GM19193 (cell line): ENCODE measurements around the gene MMP14.

Source experiments
- POLR2A ChIP-seq: IDR thresholded peaks from 4 replicates; pipeline ENCODE4 v1.6.1; 2011; ENCODE audit not compliant: insufficient read depth, insufficient read length; ENCODE audit errors: extremely low read depth

Gene MMP14

DNA sequence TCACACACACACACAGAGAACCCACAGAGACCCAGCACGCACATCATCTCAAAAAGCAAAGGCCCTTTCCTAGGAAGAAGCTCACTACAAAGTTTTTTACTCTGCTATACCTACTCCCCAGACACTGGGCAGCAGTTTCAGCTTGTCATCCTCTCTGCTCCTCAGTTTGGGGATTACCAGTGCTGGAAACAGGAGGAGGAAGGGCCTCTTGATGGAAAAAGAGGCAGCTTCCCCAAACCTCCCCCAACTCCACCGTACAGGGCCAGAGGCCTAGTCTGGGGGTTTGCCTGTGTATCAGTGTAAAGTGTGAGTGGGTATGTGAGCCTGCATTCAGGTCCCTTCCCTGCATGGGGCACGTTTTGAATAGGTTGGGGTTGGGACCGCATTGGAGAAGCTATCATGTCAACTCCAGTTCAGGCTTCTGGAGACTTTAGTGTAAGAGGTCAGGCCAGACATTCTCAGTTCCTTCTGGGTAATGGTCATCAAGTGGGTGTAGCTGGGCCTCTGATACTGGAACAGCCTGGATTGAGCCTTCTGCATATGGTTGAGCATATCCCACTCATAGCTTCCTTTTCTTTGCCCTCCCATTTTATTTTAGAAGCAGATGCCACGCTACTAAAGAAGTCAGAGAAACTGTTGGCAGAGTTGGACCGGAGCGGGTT is 47.8 kb downstream of the MMP14 start:
- TF ChIP-seq POLR2A, result no peak

- TF ChIP-seq POLR2A, result no peak
Observed at GRCh38 chr14:22884738-22885523, 48.5 kb downstream of the MMP14 start.

- no peak for TF ChIP-seq POLR2A
Observed at GRCh38 chr14:22885975-22886374, 49.6 kb downstream of the MMP14 start.

DNA sequence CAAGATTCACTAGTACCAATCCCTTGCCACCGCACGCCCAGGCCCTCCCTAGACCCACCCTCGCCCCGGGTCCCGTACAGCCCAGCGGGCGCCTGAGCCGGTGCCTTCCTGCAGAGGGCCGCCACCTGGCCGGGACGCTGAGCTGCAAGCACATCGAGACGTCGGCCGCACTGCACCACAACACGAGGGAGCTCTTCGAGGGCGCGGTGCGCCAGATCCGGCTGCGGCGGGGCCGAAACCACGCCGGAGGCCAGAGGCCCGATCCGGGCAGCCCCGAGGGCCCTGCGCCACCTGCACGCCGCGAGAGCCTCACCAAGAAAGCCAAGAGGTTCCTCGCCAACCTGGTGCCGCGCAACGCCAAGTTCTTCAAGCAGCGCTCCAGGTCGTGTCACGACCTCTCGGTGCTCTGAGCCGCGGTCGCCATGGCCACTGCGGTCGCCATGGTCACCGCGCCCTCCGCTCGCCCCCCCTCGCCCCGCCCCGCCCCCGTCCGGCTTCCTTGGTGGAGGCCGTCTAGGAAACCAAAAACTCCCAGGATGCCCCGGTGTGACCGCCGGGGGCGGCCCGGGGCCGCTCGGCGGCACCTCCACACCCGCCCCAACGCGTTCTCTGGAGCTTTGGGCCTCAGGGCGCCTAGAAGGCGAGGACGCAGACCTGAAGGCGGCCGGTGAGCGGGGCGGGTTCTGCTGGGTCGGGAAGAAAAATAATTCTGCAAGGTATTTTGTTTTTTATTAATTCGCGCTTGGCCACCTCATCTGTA is 50.3 kb downstream of the MMP14 start:
- peak; percentile 86 for TF ChIP-seq POLR2A

DNA sequence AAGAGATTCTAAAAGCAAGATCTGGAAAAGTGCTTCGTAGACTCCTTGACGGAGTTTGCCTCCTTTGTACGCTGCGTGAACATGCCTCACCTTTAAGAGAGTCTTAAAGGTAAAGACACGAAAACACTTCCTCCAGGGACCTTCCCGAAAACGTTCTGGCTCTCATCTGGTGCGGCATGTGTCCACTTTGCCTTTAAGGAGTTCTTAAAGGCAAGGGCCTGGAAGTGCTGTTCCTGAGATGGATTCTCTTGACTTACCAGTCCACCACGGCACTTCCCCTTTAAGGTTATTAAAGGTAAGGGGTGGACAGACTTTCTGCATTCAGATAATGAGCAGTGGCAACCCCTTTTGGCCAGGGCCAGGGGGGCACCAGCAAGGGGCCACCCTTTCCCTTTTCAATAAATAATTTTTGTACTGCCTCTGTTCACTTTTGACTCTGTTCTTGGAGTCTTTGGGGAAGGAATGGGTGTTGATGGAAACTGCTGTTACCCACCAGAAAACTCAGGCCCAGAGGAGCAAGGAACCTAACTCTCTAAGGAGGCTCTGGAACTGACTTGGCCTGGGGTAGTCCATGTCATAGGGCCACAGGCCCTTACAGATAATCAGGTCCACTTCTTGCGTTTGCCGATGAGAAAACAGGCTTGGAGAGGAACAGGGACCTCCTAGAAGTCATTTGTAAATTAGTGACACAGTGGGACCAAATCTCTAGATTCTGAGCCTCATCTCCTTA is 51.0 kb downstream of the MMP14 start:
- TF ChIP-seq POLR2A, result no peak

GRCh38 chr14:22887990-22888378 is 51.6 kb downstream of the MMP14 start:
- TF ChIP-seq POLR2A, result peak; percentile 57

DNA sequence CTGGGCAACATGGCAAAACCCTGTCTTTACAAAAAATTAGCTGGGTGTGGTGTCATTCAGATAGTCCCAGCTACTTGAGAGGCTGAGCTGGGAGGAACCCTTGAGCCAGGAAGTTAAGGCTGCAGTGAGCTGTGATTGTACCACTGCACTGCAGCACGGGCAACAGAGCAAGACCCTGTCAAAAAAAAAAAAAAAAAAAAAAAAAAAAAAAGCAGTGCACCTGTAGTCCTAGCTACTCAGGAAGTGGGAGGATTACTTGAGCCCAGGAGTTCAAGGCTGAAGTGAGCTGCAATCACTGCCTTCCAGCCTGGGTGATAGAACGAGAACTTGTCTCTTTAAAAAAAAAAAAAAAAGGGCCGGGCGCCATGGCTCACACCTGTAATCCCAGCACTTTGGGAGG is 52.3 kb downstream of the MMP14 start:
- no peak for TF ChIP-seq POLR2A

- no peak for TF ChIP-seq POLR2A
Observed at GRCh38 chr14:22890416-22890815, 54.0 kb downstream of the MMP14 start.

GRCh38 chr14:22892488-22892887 is 56.1 kb downstream of the MMP14 start:
- TF ChIP-seq POLR2A, result no peak

GRCh38 chr14:22893706-22894105 is 57.3 kb downstream of the MMP14 start:
- no peak for TF ChIP-seq POLR2A

GRCh38 chr14:22895402-22895801 is 59.0 kb downstream of the MMP14 start:
- TF ChIP-seq POLR2A, result no peak

DNA sequence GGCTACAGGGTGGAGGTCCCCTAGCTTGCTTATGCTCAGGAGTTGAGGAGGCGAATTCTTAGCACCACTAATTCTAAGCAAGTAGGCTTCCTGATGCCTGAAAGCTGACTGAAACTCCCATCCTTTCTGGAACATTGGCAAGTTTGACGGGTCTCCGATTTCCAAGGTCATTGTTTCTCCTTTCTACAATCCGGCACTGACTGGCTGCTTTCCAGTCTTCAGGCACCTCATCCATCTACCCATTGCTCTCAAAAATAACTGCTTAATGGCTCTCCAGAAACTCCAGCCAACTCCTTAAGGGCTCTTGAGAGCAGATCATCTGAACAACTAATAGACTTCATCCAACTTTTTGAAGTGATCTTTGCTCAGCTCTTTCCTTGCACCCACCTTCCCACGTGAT is 60.0 kb downstream of the MMP14 start:
- no peak for TF ChIP-seq POLR2A

- no peak for TF ChIP-seq POLR2A
Observed at GRCh38 chr14:22896760-22897159, 60.4 kb downstream of the MMP14 start.

DNA sequence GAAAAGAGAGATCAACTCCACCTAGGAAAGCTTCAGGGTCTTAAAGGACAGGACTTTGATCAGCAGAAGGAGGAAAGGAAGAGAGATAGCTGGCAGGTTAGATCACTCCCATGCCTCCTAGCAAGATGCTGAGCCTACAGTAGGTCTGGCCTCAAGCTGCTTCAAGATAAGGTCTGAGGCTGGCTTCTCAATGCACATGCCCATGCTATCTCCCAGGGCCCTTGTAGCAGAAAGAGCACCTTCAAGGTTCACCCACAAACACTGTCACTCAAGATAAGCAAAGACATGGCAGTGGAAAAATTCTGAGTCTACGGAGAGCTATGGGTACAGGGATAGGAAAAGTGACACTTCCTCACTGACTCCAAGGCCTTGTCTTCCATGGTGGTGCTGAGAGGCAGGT is 61.0 kb downstream of the MMP14 start:
- TF ChIP-seq POLR2A, result no peak
